HL-60 (cell line): ENCODE measurements around the gene MYBPC3.

ENCODE experiments used
- POLR2AphosphoS5 ChIP-seq: IDR thresholded peaks from 2 replicates; pipeline ENCODE4 v1.6.1; 2012; ENCODE audit warnings: low read depth
- REST ChIP-seq: IDR thresholded peaks from 2 replicates; pipeline ENCODE4 v1.6.1; 2012; ENCODE audit warnings: low read depth; ENCODE audit not compliant: insufficient replicate concordance
- TF ChIP-seq, protein P1 (sequence below): IDR thresholded peaks from one replicate; pipeline ENCODE4 v1.5.1; 2011; ENCODE audit warnings: low read length, control low read depth, inconsistent platforms; ENCODE audit not compliant: insufficient read depth

GRCh38 chr11:47333526-47333845, 19.0 kb downstream of the MYBPC3 start:
- TF ChIP-seq, protein P1, sequence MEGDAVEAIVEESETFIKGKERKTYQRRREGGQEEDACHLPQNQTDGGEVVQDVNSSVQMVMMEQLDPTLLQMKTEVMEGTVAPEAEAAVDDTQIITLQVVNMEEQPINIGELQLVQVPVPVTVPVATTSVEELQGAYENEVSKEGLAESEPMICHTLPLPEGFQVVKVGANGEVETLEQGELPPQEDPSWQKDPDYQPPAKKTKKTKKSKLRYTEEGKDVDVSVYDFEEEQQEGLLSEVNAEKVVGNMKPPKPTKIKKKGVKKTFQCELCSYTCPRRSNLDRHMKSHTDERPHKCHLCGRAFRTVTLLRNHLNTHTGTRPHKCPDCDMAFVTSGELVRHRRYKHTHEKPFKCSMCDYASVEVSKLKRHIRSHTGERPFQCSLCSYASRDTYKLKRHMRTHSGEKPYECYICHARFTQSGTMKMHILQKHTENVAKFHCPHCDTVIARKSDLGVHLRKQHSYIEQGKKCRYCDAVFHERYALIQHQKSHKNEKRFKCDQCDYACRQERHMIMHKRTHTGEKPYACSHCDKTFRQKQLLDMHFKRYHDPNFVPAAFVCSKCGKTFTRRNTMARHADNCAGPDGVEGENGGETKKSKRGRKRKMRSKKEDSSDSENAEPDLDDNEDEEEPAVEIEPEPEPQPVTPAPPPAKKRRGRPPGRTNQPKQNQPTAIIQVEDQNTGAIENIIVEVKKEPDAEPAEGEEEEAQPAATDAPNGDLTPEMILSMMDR = no peak
- no peak for TF ChIP-seq REST
- no peak for TF ChIP-seq POLR2AphosphoS5
